ENCODE data around the gene BLOC1S3.

DNA sequence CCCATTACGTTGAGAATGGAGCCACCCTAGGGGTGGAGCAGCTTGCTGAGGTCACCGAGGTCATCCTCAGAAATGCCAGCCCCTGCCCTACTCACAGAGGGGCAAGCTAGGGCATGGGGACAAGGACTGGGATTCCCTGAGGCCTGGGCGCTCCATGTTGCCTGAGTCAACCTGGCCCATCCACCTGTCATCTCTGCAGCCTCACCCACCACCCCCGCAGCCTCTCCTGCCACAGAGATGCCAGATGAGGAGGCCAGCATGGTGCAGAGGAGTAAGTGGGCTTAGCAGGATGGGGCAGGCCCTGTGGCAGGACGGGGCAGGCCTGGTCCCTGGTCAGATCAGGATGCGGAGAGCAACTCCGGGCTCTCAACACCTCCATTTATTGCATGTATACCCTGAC is 27.3 kb upstream of the BLOC1S3 start:
- no peak for TF ChIP-seq CTCF (IDR thresholded peaks at IDR 0.05)
- TF ChIP-seq POLR2A (IDR thresholded peaks at IDR 0.05) = no peak

Data from right lobe of liver (tissue), 4 donors.